H1 (cell line): ENCODE measurements around the gene FEM1C. TPM values are rescaled to one million over a fixed set of nuclear protein-coding genes. Genes with fewer than 3 reads are reported as not detected.

Source experiments
- CTCF ChIA-PET: fragments of 300-600 bp; sonication (Branson Sonifier 250); formaldehyde crosslinking; loops from one replicate; lab custom pipeline; 2021; ENCODE audit not compliant: partially characterized antibody; lab: Charles Lee
- POLR2A ChIA-PET: fragments of 300-600 bp; sonication (Branson Sonifier 250); formaldehyde crosslinking; loops from one replicate; lab custom pipeline; 2021; ENCODE audit warnings: inconsistent platforms; ENCODE audit not compliant: partially characterized antibody; lab: Charles Lee
- DNase-seq, 2 experiments: peaks; one replicate each; pipeline versions ENCODE4 v3.0.0 to v3.0.0-alpha.2; 2010 to 2022; ENCODE audit warnings: low spot score in 2 of 2, low read depth in 1 of 2, mixed read lengths in 1 of 2
- FAIRE-seq: peaks from 2 replicates; lab custom pipeline; 2011; peaks lifted over from hg19 to GRCh38; lab: Jason Lieb, UNC
- H2AFZ ChIP-seq: 2 replicates; pipeline ENCODE4 v1.8.1; 2012; ENCODE audit warnings: low read length, inconsistent platforms
- H2AK5ac ChIP-seq: 2 replicates; pipeline ENCODE4 v1.6.1; 2013; ENCODE audit warnings: low read depth, low read length
- H2BK120ac ChIP-seq: replicated peaks from 2 replicates; pipeline ENCODE3; 2013; ENCODE audit warnings: low read depth, low read length, inconsistent platforms
- H2BK12ac ChIP-seq: 2 replicates; pipeline ENCODE4 v1.6.1; 2013; ENCODE audit warnings: low read depth, low read length
- H2BK15ac ChIP-seq: 2 replicates; pipeline ENCODE4 v1.6.1; 2013; ENCODE audit warnings: low read length
- H2BK20ac ChIP-seq: 2 replicates; pipeline ENCODE4 v1.6.1; 2013; ENCODE audit warnings: low read length
- H2BK5ac ChIP-seq: 2 replicates; pipeline ENCODE4 v1.6.1; 2013; ENCODE audit warnings: low read depth, low read length
- H3K14ac ChIP-seq: 2 replicates; pipeline ENCODE4 v1.6.1; 2013; ENCODE audit warnings: inconsistent platforms; ENCODE audit not compliant: insufficient read length
- H3K18ac ChIP-seq: 2 replicates; pipeline ENCODE4 v1.6.1; 2013; ENCODE audit warnings: low read length; ENCODE audit errors: extremely low read depth
- H3K23ac ChIP-seq: 2 replicates; pipeline ENCODE4 v1.6.1; 2013; ENCODE audit warnings: inconsistent platforms; ENCODE audit not compliant: insufficient read length
- H3K23me2 ChIP-seq: 2 replicates; pipeline ENCODE4 v1.6.1; 2013; ENCODE audit warnings: low read depth, low read length
- H3K27ac ChIP-seq: 2 replicates; pipeline ENCODE4 v1.6.1; 2011; ENCODE audit warnings: low read depth, low read length, inconsistent platforms
- H3K27me3 ChIP-seq, 4 experiments: replicated peaks in 1 of 4; 1 replicate in 1 of 4; 2 replicates in 3 of 4; pipeline versions ENCODE4 v1.6.1 to v1.8.1; 2011 to 2013; ENCODE audit warnings: low read length in 3 of 4, mild to moderate bottlenecking in 3 of 4, inconsistent platforms in 2 of 4, mixed read lengths in 2 of 4, moderate library complexity in 1 of 4; ENCODE audit not compliant: control insufficient read depth in 3 of 4, insufficient read depth in 3 of 4; ENCODE audit errors: extremely low read depth in 1 of 4
- H3K36me3 ChIP-seq, 4 experiments: 2 replicates each; pipeline versions ENCODE4 v1.6.1 to v1.8.1; 2011 to 2013; ENCODE audit warnings: mild to moderate bottlenecking in 4 of 4, low read length in 3 of 4, moderate library complexity in 2 of 4, control low read depth in 1 of 4, inconsistent platforms in 1 of 4; ENCODE audit not compliant: insufficient read depth in 4 of 4, control insufficient read depth in 2 of 4
- H3K4ac ChIP-seq: replicated peaks from 2 replicates; pipeline ENCODE3; 2013; ENCODE audit warnings: low read length, low read depth, mixed read lengths, inconsistent platforms; ENCODE audit not compliant: insufficient read length
- H3K4me1 ChIP-seq, 4 experiments: replicated peaks in 1 of 4; 1 replicate in 1 of 4; 2 replicates in 3 of 4; pipeline versions ENCODE4 v1.6.1 to v1.8.1; 2011 to 2013; ENCODE audit warnings: low read length in 3 of 4, inconsistent platforms in 2 of 4, mixed read lengths in 1 of 4; ENCODE audit not compliant: insufficient read depth in 4 of 4, control insufficient read depth in 3 of 4
- H3K4me2 ChIP-seq, 2 experiments: 2 replicates each; pipeline versions ENCODE4 v1.6.1 to v1.8.1; 2011 to 2013; ENCODE audit warnings: low read depth in 2 of 2, low read length in 2 of 2, control low read depth in 1 of 2, inconsistent platforms in 1 of 2, mild to moderate bottlenecking in 1 of 2; ENCODE audit not compliant: insufficient read depth in 1 of 2
- H3K4me3 ChIP-seq, 4 experiments: fragments of 200-600, 300-600 bp in 1 of 4; sonication (generic), shearing (Covaris generic), sonication (Bioruptor Twin) in 1 of 4; 2 replicates each; pipeline versions ENCODE4 v1.5.1 to v1.8.1; 2011 to 2016; ENCODE audit warnings: low read length in 4 of 4, low read depth in 3 of 4, control low read depth in 2 of 4, inconsistent platforms in 2 of 4, mild to moderate bottlenecking in 2 of 4, mixed read lengths in 1 of 4, moderate library complexity in 1 of 4; ENCODE audit not compliant: insufficient read depth in 2 of 4; ENCODE audit errors: extremely low read depth in 1 of 4
- H3K56ac ChIP-seq: replicated peaks from 2 replicates; pipeline ENCODE3; 2013; ENCODE audit warnings: low read depth, mild to moderate bottlenecking, mixed read lengths, low read length, inconsistent platforms; ENCODE audit not compliant: insufficient read length
- H3K79me1 ChIP-seq: 2 replicates; pipeline ENCODE4 v1.6.1; 2013; ENCODE audit warnings: low read depth, low read length, control low read depth
- H3K79me2 ChIP-seq, 2 experiments: 2 replicates each; pipeline versions ENCODE4 v1.6.1 to v1.8.1; 2012 to 2013; ENCODE audit warnings: low read length in 2 of 2, mild to moderate bottlenecking in 2 of 2, inconsistent platforms in 1 of 2; ENCODE audit not compliant: insufficient read depth in 2 of 2, control insufficient read depth in 1 of 2
- H3K9ac ChIP-seq, 4 experiments: replicated peaks in 1 of 4; 1 replicate in 1 of 4; 2 replicates in 3 of 4; pipeline versions ENCODE4 v1.6.1 to v1.8.1; 2011 to 2013; ENCODE audit warnings: low read depth in 3 of 4, low read length in 3 of 4, control low read depth in 2 of 4, mild to moderate bottlenecking in 2 of 4, moderate library complexity in 2 of 4, inconsistent platforms in 1 of 4; ENCODE audit errors: extremely low read depth in 1 of 4
- H3K9me3 ChIP-seq, 2 experiments: 2 replicates each; pipeline versions ENCODE4 v1.6.1 to v1.8.1; 2012 to 2013; ENCODE audit warnings: mild to moderate bottlenecking in 2 of 2, moderate library complexity in 2 of 2, control low read depth in 1 of 2, inconsistent platforms in 1 of 2, low read depth in 1 of 2, low read length in 1 of 2, mixed read lengths in 1 of 2; ENCODE audit not compliant: insufficient read depth in 2 of 2
- H4K20me1 ChIP-seq, 2 experiments: replicated peaks in 1 of 2; 2 replicates each; pipeline versions ENCODE3 to v1.8.1; 2011 to 2013; ENCODE audit warnings: inconsistent platforms in 2 of 2, low read length in 2 of 2, mild to moderate bottlenecking in 1 of 2; ENCODE audit not compliant: insufficient read depth in 2 of 2, control insufficient read depth in 1 of 2
- H4K5ac ChIP-seq: 2 replicates; pipeline ENCODE4 v1.6.1; 2013; ENCODE audit warnings: low read length, low read depth, mixed read lengths, inconsistent platforms; ENCODE audit not compliant: insufficient read length
- H4K8ac ChIP-seq: 2 replicates; pipeline ENCODE4 v1.8.0; 2013; ENCODE audit warnings: mild to moderate bottlenecking, moderate library complexity, low read length, inconsistent platforms; ENCODE audit not compliant: insufficient read depth; ENCODE audit errors: extremely low read depth
- H4K91ac ChIP-seq: replicated peaks from 2 replicates; pipeline ENCODE3; 2013; ENCODE audit warnings: low read length, mixed read lengths, inconsistent platforms; ENCODE audit not compliant: insufficient read length
- CBX5 ChIP-seq: fragments of 300-800, 300-1000 bp; sonication (generic); IDR thresholded peaks from 2 replicates; pipeline ENCODE4 v1.7.1; 2016; ENCODE audit warnings: antibody characterized with exemption, low read length, low read depth
- CBX8 ChIP-seq: fragments of 300-800, 300-1000 bp; sonication (generic); IDR thresholded peaks from 2 replicates; pipeline ENCODE4 v1.7.1; 2016; ENCODE audit warnings: low read depth, low read length, borderline replicate concordance
- GABPA ChIP-seq: IDR thresholded peaks from 2 replicates; pipeline ENCODE4 v1.6.1; 2011; ENCODE audit warnings: mild to moderate bottlenecking, low read length, moderate library complexity, borderline replicate concordance; ENCODE audit not compliant: insufficient read depth
- GTF2F1 ChIP-seq: IDR thresholded peaks from 2 replicates; pipeline ENCODE4 v1.6.1; 2012; ENCODE audit warnings: low read depth, low read length, improper control_type of control experiment, borderline replicate concordance
- JUND ChIP-seq: IDR thresholded peaks from 2 replicates; pipeline ENCODE4 v1.6.1; 2011; ENCODE audit warnings: mild to moderate bottlenecking, improper control_type of control experiment, low read length
- RXRA ChIP-seq: IDR thresholded peaks from 2 replicates; pipeline ENCODE4 v1.6.1; 2011; ENCODE audit warnings: low read depth, mild to moderate bottlenecking, low read length, moderate library complexity; ENCODE audit not compliant: insufficient read depth
- SRF ChIP-seq: IDR thresholded peaks from 2 replicates; pipeline ENCODE4 v1.6.1; 2011; ENCODE audit warnings: mild to moderate bottlenecking, low read depth, low read length, moderate library complexity
- TAF1 ChIP-seq: IDR thresholded peaks from 2 replicates; pipeline ENCODE4 v1.6.1; 2011; ENCODE audit warnings: mild to moderate bottlenecking, low read depth, low read length
- TAF7 ChIP-seq: optimal IDR thresholded peaks from 2 replicates; pipeline ENCODE3; 2011; ENCODE audit warnings: low read depth, mild to moderate bottlenecking, inconsistent platforms, low read length, moderate library complexity, borderline replicate concordance
- TBP ChIP-seq: IDR thresholded peaks from 2 replicates; pipeline ENCODE4 v1.6.1; 2011; ENCODE audit warnings: low read depth, low read length, improper control_type of control experiment
- WGBS, 2 experiments: shearing (Covaris generic) in 1 of 2; methylation state at CpG; one replicate each; pipeline versions ENCODE4 v1.1.6 to v1.1.7; 2013 to 2015; ENCODE audit warnings: low lambda C conversion rate in 2 of 2, mixed read lengths in 2 of 2, inconsistent platforms in 1 of 2, low coverage in 1 of 2, missing lambda C conversion rate in 1 of 2; ENCODE audit not compliant: insufficient replicate concordance in 2 of 2, insufficient coverage in 1 of 2, insufficient read length in 1 of 2; ENCODE audit errors: extremely low coverage in 1 of 2, missing lambda C conversion rate in 1 of 2; 5-methylcytosine and 5-hydroxymethylcytosine counted together
- polyA plus RNA-seq, 7 experiments: library from polyadenylated mRNA; depleted of rRNA in 3 of 7; stranded (reverse) in 5 of 7; unstranded in 2 of 7; fragments of >200 nt in 5 of 7; fragments of 200-250 nt in 2 of 7; gene quantifications; 1 replicate in 5 of 7; 2 replicates in 1 of 7; 4 replicates in 1 of 7; pipeline versions ENCODE4 v1.2.1 to v1.2.3, GENCODE V29; 2011 to 2013; ENCODE audit warnings: missing spikeins in 2 of 7, mixed read lengths in 2 of 7
- total RNA-seq: library from RNA; stranded (reverse); fragmentation: NEBNext Ultra II Directional; extraction: Animal tissue kit (Norgen Biotek cat#: 25700); gene quantifications from 2 replicates; pipeline ENCODE4 v1.2.1, GENCODE V29; 2021

Gene FEM1C
- total and polyA plus RNA-seq, 2 of the 8 experiments (the other 6 are each of a cell fraction or from before 2014, with no cell fraction given), result 4.4 to 17.7 TPM

DNA sequence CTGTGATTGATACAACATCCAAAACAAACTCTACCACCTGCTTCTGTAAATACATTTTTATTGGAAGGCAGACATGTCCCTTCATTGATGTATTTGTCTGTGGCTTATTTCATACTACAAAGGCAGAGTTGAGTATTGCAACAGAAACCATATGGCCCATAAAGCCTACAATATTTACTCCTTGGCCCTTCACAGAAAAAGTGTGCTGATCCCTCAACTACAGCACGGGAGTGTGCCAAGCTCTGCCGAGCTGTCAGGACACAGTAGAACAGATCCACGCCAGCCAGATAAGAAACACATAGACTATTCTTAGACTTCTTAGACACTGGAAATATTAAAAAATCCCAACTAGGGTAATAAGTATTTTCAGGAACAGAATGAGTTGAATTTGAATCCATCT is 44.5 kb upstream of the FEM1C start:
- Histone ChIP-seq H3K79me2 (no peaks in the 10 kb centered on the region), H3K4me1 (no peaks in the 10 kb centered on the region), H3K4ac (no peak overlapping the region), H2BK120ac (no peak overlapping the region), H3K4me2 (no peak overlapping the region), H3K14ac (no peak overlapping the region), H4K91ac (no peak overlapping the region), H2AK5ac (no peak overlapping the region), H4K8ac (no peak overlapping the region), H2BK12ac (no peak overlapping the region), H3K27ac (no peak overlapping the region), H2BK20ac (no peak overlapping the region), H2BK5ac (no peak overlapping the region), H3K9me3 (no peaks in the 10 kb centered on the region), H3K27me3 (no peaks in the 10 kb centered on the region), H3K23me2 (no peaks in the 10 kb centered on the region), H3K36me3 (no peaks in the 10 kb centered on the region), H2BK15ac (no peak overlapping the region), H3K18ac (no peak overlapping the region), H3K56ac (no peak overlapping the region), H3K23ac (no peak overlapping the region), H3K79me1 (no peaks in the 10 kb centered on the region), H3K4me3 (no peak overlapping the region), H3K9ac (no peak overlapping the region), H2AFZ (no peak overlapping the region), H4K5ac (no peak overlapping the region), H4K20me1 (no peaks in the 10 kb centered on the region)
- CTCF ChIA-PET, result interaction anchor here (0.9 to 1.4 kb wide), 2 partner anchors 16 to 18 kb away, joined by 3 read pairs; no protein-coding TSS in a partner anchor
- DNase-seq (no peak), FAIRE-seq (no peak)
- POLR2A ChIA-PET, result no interaction called here
- WGBS, 2 experiments, result 84% methylated on average over 3 of the region's 3 CpGs; no CpG with 5 or more reads in 1 of the 2 experiments
- TF ChIP-seq JUND, result no peak
- no peak for TF ChIP-seq TBP
- TF ChIP-seq TAF1, result no peak
- TF ChIP-seq GABPA, result no peak
- TF ChIP-seq RXRA, result no peak
- TF ChIP-seq CBX5, result no peak
- TF ChIP-seq SRF, result no peak
- TF ChIP-seq GTF2F1, result no peak
- TF ChIP-seq TAF7, result no peak
- no peak for TF ChIP-seq CBX8
